PC-9 (cell line): ENCODE results near the gene ZIK1.

Experiments used
- EZH2 ChIP-seq: fragments of 200-600 bp; sonication (generic); IDR thresholded peaks from 2 replicates; pipeline ENCODE4 v1.8.0; 2017; ENCODE audit warnings: antibody characterized with exemption, low read depth
- TF ChIP-seq, protein P1 (sequence below): fragments of 200-600 bp; sonication (generic); conservative IDR thresholded peaks from 2 replicates; pipeline ENCODE4 v1.6.1; 2017; ENCODE audit warnings: mixed run types, antibody characterized with exemption, mild to moderate bottlenecking, moderate library complexity

DNA sequence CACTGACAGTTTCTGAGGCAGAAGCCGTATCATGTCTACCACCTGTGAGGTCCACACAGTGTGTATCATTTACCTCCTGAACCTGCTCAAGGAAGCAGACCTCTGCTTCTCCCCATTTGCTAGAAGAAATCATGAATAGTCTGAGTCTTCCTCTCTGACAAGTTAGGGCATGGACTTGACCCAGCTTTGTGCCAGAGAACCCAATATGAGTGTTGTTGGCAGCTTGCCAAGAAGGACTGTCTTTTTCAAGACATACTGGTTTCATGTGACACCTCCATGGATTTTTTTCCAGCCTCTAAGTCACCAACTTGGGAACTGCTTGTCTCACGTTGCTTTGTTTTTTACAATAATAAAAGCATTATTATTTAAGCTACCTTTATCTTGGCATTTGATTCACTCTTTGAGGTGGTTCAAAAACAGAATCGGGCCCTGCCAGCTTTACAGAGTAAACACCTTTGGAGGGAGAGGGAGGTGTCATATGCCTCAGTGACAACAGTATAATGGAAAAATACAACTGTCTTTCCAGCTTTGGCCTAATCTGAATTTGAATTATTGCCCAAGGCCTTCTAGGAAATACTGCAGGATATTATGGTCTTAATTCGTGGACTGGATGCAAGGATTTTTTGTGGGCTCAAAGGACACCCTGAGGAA lies 58.6 kb downstream of the ZIK1 start:
- TF ChIP-seq, protein P1, sequence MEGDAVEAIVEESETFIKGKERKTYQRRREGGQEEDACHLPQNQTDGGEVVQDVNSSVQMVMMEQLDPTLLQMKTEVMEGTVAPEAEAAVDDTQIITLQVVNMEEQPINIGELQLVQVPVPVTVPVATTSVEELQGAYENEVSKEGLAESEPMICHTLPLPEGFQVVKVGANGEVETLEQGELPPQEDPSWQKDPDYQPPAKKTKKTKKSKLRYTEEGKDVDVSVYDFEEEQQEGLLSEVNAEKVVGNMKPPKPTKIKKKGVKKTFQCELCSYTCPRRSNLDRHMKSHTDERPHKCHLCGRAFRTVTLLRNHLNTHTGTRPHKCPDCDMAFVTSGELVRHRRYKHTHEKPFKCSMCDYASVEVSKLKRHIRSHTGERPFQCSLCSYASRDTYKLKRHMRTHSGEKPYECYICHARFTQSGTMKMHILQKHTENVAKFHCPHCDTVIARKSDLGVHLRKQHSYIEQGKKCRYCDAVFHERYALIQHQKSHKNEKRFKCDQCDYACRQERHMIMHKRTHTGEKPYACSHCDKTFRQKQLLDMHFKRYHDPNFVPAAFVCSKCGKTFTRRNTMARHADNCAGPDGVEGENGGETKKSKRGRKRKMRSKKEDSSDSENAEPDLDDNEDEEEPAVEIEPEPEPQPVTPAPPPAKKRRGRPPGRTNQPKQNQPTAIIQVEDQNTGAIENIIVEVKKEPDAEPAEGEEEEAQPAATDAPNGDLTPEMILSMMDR, result no peak
- no peak for TF ChIP-seq EZH2
